CD4-positive, CD25-positive, alpha-beta regulatory T cell (primary cell): Measurements from ENCODE around the gene ESX1. TPM values are rescaled to one million over a fixed set of nuclear protein-coding genes. Genes with fewer than 3 reads are reported as not detected.

Experiments
- ATAC-seq, 2 donors: fragments of 150-1000 bp; cut with Tn5 transposase; one replicate each; pipeline ENCODE4 v1.10.0; 2021; ENCODE audit warnings: low read depth in 2 of 2, moderate number of reproducible peaks in 2 of 2, moderate library complexity in 1 of 2
- DNase-seq, 3 donors: peaks; one replicate each; pipeline versions ENCODE4 v3.0.0 to v3.0.0-alpha.2; 2012 to 2022; ENCODE audit warnings: mixed read lengths in 1 of 3
- H3K27ac ChIP-seq: one replicate; pipeline ENCODE4 v1.7.0; 2013; ENCODE audit warnings: mild to moderate bottlenecking, low read length; ENCODE audit not compliant: insufficient read depth, poor library complexity, severe bottlenecking
- H3K27me3 ChIP-seq: one replicate; pipeline ENCODE4 v1.7.0; 2013; ENCODE audit warnings: low read length; ENCODE audit not compliant: control insufficient read depth, insufficient read depth
- H3K36me3 ChIP-seq: one replicate; pipeline ENCODE4 v1.7.0; 2013; ENCODE audit warnings: mild to moderate bottlenecking, low read length, moderate library complexity; ENCODE audit not compliant: control insufficient read depth, insufficient read depth
- H3K4me1 ChIP-seq: 2 replicates; pipeline ENCODE4 v1.7.0; 2013; ENCODE audit warnings: mild to moderate bottlenecking, low read length; ENCODE audit not compliant: insufficient read depth, control insufficient read depth, poor library complexity, severe bottlenecking
- H3K4me3 ChIP-seq: one replicate; pipeline ENCODE4 v1.7.0; 2013; ENCODE audit warnings: low read depth, mild to moderate bottlenecking, low read length, moderate library complexity
- H3K9me3 ChIP-seq, 2 experiments: 1 replicate in 1 of 2; 2 replicates in 1 of 2; pipeline ENCODE4 v1.7.0; 2013; ENCODE audit warnings: low read length in 2 of 2, mild to moderate bottlenecking in 1 of 2, moderate library complexity in 1 of 2; ENCODE audit not compliant: control insufficient read depth in 2 of 2
- H3K27ac Mint-ChIP-seq, 3 donors: one replicate each; pipeline ENCODE4 v1.8.0; 2020 to 2022; ENCODE audit warnings: mild to moderate bottlenecking in 3 of 3, mixed read lengths in 3 of 3, moderate library complexity in 2 of 3
- H3K27me3 Mint-ChIP-seq: one replicate; pipeline ENCODE4 v1.8.0; 2022; ENCODE audit warnings: mild to moderate bottlenecking, mixed read lengths
- H3K36me3 Mint-ChIP-seq: one replicate; pipeline ENCODE4 v1.8.0; 2020; ENCODE audit warnings: mixed read lengths
- H3K4me1 Mint-ChIP-seq, 4 donors: one replicate each; pipeline ENCODE4 v1.8.0; 2020 to 2022; ENCODE audit warnings: mixed read lengths in 4 of 4, mild to moderate bottlenecking in 1 of 4
- H3K4me3 Mint-ChIP-seq, 4 donors: one replicate each; pipeline ENCODE4 v1.8.0; 2020 to 2022; ENCODE audit warnings: mild to moderate bottlenecking in 4 of 4, mixed read lengths in 4 of 4, moderate library complexity in 3 of 4
- H3K9me3 Mint-ChIP-seq, 7 donors: one replicate each; pipeline ENCODE4 v1.8.0; 2020 to 2022; ENCODE audit warnings: mixed read lengths in 7 of 7, mild to moderate bottlenecking in 3 of 7, moderate library complexity in 2 of 7
- polyA plus RNA-seq, 4 donors: library from polyadenylated mRNA; unstranded; fragments of 300-500 nt; fragmentation: Illumina TruSeq; gene quantifications; one replicate each; pipeline ENCODE4 v1.2.3, GENCODE V29; 2021
- total RNA-seq: library from RNA; stranded (reverse); gene quantifications from one replicate; pipeline ENCODE4 v1.2.3, GENCODE V29; 2022

ESX1 gene
- total and polyA plus RNA-seq, 5 donors from 2014 or later: not detected

GRCh38 chrX:104211187-104211586 lies 43.5 kb downstream of the ESX1 start:
- ATAC-seq: no peak
- Histone ChIP-seq H3K9me3 (no peaks in the 10 kb centered on the region), H3K4me3 (no peak overlapping the region)

GRCh38 chrX:104205548-104205947 lies 49.2 kb downstream of the ESX1 start:
- H3K9me3 Mint-ChIP-seq: no peaks in the 10 kb centered on the region
- ATAC-seq (no peak), DNase-seq (no peak)
- Histone ChIP-seq H3K4me3 (no peak overlapping the region), H3K36me3 (no peaks in the 10 kb centered on the region), H3K27me3 (no peaks in the 10 kb centered on the region), H3K4me1 (no peaks in the 10 kb centered on the region), H3K9me3 (no peaks in the 10 kb centered on the region), H3K27ac (no peak overlapping the region)
- H3K27me3 Mint-ChIP-seq: peaks cover 5% of the 10 kb centered on the region
- no peak overlapping the region for H3K27ac Mint-ChIP-seq
- no peaks in the 10 kb centered on the region for H3K4me1 Mint-ChIP-seq
- H3K36me3 Mint-ChIP-seq: peaks cover 3% of the 10 kb centered on the region
- H3K4me3 Mint-ChIP-seq: no peak overlapping the region

More at GRCh38 chrX:104211187-104211586, 43.5 kb downstream of the ESX1 start:
- Mint-ChIP-seq H3K4me1 (no peaks in the 10 kb centered on the region), H3K36me3 (no peaks in the 10 kb centered on the region), H3K4me3 (no peak overlapping the region), H3K9me3 (peaks cover 0 to 1% (median 0%) of the 10 kb centered on the region in 7 donors), H3K27me3 (peaks cover 9% of the 10 kb centered on the region), H3K27ac (no peak overlapping the region)
- Histone ChIP-seq H3K36me3 (no peaks in the 10 kb centered on the region), H3K27me3 (no peaks in the 10 kb centered on the region), H3K4me1 (no peaks in the 10 kb centered on the region), H3K27ac (no peak overlapping the region)
- DNase-seq: no peak

Other genes starting within 250 kb of the ESX1 start
- gene H2BW1, start 241.2 kb downstream of the ESX1 start, total RNA-seq: not detected
- not detected for gene H2BW1, start 241.2 kb downstream of the ESX1 start, polyA plus RNA-seq
- not detected for gene H2BW2, start 215.0 kb downstream of the ESX1 start, total RNA-seq
- gene H2BW2, start 215.0 kb downstream of the ESX1 start, polyA plus RNA-seq: not detected
- 3.8 TPM for gene TMSB15C, start 178.7 kb downstream of the ESX1 start, total RNA-seq
- under 1 TPM; 0.16 to 0.63 (median 0.39) TPM for gene TMSB15C, start 178.7 kb downstream of the ESX1 start, polyA plus RNA-seq
- 4.3 TPM for gene ZCCHC18, start 142.4 kb downstream of the ESX1 start, total RNA-seq
- gene ZCCHC18, start 142.4 kb downstream of the ESX1 start, polyA plus RNA-seq: 1 to 10 TPM; 1.9 to 4.6 (median 4.2) TPM
- gene SLC25A53, start 97.9 kb downstream of the ESX1 start, total RNA-seq: 11.9 TPM
- 10 to 100 TPM in 1 of 4 donors, 1 to 10 TPM in 3; 6.6 to 11.8 (median 7.7) TPM for gene SLC25A53, start 97.9 kb downstream of the ESX1 start, polyA plus RNA-seq
- gene FAM199X, start 88.5 kb downstream of the ESX1 start, total RNA-seq: 16.1 TPM
- 1 to 10 TPM; 7.8 to 9.9 (median 8.5) TPM for gene FAM199X, start 88.5 kb downstream of the ESX1 start, polyA plus RNA-seq